ENCODE data around the gene CRADD.
"Not testable (repeated sequence)": the region's sequence is repeated elsewhere in the genome, so short reads cannot be mapped to it uniquely, and the experiment has no call there.

The CRADD gene

DNA sequence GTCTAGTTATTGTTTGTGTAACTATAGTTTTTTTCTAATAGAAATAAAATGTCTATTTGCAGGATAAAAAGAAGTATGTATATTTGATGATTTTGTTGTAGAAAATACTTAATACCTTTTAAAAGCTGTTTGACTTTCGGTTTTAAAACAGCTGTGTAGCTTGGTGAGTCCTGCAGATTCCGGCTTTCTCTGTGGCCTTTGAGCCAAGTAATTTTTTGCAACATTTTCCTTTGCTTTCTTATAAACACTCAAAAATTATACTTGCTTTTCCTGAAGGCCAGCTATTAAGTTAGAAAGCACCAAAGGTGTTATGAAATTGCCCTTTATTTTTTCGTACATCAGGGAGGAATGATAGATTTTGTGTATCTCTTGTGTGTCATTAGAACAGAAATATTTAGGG lies 63.6 kb downstream of the CRADD start:
- no peak for DNase-seq

DNA sequence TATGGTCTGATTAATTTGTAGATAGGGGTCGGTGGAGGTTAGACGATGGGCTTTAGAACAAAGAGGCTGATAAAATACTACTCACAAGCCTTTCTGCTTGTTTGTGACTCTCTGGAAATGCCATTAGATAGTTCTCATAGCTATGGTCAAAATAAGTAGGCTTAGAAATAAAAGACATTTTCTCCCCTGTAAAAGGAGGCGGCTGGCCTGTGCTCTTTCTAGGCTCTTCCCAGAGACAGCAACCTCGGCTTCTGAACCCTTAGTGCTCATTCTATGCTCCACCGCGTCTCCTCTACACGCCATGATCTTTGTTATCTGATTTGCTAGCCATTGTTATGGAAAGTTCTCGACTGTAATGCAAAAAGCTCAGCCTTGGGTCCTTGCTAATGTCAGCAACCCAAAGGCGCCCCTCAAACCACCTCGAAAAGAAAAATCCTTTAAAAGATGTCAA lies 64.5 kb downstream of the CRADD start:
- DNase-seq = no peak

DNA sequence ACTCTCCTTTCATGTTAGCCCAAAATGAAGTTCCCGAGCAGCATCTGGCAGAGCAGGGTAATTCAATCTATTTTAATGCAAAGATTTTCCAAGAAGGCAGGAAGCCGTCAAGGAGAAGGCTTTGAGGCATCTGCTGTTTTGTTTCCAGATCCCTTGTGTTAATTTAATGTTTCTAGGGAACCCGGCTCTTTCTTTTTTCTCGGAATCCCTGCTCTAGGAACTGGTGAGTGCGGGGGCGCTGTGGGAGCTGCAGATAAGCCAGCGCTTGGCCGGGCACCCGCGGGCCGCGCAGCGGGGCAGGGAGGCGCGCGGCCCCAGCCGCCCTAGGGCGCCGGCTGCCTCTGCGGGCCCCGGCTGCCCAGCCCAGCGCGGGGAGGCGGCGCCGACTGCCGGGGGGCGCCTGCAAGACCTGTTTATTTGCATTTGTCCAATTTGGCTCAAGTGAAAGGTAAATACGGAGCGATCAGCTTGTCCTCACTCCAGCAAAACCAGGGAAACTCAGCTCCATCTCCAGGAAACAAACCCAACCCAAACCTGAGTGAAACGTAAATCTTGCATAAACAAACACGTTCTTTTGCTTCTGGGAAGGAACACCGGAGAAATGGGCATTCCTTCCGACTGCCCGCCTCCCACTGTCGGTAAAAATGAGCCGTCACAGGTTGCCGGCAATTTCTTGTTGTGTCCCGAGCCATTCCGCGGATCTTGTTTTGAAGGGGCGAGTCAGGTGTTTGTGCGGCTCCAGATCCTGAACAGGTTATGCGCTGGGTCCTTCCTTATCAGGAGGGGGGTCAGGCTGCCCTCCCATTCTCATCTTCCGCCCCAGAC lies 65.1 kb downstream of the CRADD start:
- peak; percentile 78 for DNase-seq

DNA sequence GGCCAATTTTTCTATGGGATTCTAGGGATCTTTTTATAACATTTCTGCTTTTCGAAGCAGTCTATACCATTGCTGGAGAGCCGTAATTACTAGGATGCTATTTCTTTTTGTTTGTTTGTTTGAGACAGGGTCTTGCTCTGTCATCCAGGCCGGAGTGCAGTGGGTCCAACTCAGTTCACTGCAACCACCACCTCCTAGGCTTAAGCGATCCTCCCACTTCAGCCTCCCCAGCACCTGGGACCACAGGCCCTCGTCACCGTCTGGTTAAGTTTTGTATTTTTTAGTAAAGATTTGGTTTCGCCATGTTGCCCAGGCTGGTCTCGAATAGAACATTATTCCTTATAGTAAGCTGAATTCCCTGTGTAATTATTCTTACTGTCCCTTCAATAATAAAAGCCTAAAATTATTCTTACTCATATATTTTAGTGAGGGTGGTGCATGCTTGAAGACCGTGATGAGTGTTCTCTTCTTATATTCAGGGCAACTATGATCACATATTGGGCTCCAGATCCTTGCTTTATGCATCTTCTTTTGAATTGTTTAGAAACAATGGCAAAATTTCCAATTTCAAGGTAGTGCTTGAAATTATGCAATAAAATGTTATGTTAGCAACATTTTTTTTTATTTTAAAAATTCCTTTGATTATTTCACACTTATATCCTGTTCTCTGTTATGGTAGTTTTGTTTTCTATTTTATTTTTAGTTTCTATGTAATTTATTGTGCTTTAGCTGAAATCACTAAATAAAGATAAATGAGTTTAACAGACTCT lies 66.2 kb downstream of the CRADD start:
- DNase-seq = no peak

DNA sequence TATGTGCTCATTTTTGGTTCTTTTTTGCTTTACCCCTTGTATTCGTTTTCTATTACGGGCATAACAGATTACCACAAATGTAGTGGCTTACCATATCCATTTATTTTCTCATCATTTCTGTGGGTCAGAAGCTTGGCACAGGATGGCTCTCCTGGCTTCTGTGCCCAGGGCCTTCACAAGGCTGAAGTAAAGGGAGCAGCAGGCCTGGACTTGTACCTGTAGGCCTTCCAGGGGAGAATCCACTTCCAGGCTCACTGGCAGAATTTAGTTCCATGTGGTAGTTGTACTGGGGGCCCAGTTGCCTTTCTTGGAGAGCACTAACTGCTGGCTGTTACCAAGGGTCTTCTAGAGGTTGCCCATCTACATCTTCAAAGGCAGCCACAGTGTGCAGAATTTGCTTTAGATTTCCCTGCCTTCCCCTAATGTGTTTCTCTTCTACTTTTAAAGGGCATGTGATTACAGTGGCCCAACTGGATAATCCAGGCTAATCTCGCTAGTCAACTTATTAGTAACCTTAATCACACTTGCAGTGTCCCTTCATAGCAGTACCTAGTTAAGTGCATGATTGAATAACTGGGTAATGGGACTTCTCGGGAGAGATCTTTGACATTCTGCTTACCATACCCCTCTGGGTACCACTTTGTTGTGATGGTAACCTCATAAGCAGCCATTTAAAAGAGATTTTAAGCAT lies 67.0 kb downstream of the CRADD start:
- no peak for DNase-seq

DNA sequence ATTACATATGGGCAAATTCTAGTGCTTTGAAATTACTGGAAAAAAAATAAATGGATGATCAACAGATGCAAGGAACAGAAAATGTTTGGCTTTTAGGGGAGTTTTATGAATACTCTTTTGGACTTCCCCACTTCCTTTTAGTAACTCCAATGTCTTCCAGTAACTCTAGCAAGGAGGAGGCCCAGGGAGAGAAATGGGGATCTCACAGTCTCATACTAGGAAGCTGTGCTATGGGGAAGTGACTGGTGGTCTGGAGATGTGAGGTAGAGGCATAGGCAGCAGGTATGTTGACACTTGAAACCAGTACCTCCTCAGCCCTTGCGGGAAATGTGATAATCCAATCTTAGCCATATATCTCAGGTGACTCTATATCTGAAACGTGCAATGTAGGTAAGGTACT lies 68.1 kb downstream of the CRADD start:
- DNase-seq = no peak

DNA sequence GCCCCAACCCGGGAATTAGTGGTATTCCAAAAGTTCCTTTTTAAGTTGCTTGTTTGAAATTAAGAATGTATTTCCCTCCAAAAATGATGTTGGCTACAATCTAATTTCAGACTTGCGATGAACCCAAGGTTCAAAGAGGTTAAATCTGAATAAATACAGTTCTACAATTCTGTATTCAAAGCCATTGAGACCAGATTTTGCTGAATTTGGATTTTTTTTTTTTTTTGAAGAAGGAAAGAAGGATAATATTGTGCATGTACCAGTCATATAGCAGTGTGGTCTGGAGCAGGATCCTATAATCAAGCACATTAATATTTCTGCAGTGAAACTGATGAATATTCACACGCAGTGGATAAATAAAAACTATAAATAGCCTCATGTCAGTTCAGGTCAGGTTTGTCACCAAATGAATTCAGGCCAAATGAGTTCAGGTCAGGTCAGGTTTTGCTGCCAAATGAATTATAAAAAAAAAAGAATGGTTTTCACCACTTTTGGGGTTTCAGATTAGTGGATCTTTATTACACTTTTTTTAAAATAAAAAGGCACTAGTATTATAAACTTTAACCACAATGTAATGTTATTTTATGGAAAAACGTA lies 69.5 kb downstream of the CRADD start:
- no peak for DNase-seq

DNA sequence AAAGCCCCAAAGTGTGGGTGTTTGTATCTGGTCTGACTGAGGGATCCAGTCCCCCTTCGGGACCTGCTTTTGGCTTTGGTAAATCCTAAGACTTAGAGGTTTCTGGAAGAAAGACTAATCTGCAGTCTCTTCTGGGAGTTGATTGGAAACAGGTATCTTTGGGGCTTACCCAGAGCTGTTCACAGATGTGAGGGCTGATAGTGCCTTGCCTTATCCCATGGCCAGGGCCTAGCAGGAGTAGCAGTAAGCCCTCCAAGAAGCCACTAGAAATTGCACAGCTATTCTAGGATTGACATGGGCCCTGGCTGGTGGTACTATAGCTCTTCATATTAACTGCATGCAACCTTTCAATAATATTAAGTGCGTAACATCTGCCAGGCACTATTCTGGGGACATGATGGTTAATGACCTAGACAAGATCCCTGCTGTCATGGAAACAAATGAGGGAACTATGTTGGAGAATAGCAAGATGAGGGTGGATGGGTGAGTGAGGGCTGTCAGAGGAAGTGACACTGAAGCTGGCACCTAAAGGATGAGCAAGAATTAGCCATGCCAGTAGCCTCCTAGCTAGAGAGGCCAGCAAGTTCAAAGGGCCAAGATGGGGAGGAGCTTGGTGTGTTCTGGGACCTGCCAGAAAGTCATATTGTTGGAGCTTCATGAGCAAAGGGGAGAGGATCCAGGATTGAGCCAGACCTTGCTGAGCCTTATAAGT lies 71.7 kb downstream of the CRADD start:
- no peak for DNase-seq

DNA sequence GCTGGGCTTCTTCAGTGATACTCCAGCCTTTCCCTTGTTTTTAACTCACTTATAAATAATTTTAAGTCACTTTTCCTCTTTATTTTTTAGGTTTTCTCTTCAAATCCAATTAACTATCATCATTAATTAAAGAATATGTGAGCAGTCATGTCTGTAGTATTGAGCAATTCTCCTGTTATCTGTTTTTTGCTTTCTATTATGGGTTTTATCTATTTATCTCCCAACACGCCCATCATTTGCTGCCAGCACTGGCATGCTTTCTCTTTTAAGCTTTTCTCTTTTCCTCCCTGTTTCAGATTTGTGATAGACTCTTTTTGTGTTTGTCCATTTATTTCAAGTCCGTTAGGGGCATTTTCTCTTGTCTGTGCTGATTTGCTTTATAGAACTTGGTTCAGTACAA lies 72.3 kb downstream of the CRADD start:
- DNase-seq = no peak

DNA sequence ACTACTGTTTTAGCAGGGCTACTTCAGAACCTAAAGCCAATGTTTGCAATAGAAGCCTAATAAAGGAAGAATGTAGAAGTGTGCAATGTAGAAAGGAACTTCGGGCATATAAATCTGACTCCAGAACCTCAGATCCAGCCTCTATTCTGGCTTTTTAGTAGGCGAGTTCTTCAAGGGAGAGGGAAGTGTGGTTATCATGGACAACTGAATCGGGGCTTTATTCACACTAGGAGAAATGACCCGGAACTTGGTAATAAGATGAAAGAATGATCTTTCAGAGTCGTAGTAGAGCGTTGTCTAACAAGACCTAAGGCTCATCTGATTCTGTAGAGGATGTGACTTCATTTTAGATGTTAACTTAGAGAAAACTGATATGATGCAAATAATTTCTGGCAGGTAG lies 72.9 kb downstream of the CRADD start:
- DNase-seq = no peak

DNA sequence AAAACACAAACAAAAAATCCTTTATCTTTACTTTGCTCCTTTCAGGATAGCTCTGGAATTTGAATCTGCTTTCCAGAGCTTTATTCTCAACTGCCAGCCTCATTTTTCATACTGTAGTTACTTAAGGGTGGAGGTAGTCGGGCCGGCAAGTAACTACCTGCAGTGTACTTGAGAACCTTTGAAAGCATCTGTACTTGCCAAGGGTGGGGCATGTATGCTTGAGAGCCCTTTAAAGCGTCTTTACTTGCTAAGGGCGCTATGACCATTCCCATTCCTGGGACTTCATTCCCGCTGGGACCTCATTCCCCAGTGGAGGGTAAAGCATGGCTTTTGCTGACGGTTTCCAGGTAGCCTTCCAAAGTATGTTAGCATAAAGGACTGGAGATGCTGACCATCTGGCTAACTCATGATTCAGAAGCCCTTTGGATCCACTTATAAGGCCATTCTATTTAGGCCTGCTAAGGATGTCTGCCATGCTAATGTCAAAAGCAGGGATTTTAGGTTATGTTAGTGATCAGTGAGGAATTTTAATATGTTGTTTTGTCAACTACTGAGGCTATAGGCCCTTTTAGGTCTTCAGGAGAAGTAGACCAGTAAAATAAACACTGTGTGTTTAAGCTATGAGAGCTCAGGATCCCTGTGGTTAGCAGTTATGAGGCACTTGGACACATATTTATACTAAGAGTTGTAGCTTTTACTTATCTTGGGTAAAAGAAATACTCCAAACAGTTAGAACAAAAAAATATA lies 74.9 kb downstream of the CRADD start:
- DNase-seq = no peak

DNA sequence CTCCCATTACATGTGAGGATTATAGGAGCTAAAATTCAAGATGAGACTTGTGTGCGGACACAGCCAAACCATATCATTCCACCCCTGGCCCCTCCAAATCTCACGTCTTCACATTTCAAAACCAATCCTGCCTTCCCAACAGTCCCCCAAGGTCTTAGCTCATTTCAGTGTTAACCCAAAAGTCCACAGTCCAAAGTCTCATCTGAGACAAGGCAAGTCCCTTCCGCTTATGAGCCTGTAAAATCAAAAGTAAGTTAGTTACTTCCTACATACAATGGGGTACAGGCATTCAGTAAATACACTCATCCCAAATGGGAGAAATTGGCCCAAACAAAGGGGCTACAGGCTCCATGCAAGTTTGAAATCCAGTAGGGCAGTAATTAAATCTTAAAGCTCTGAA lies 76.1 kb downstream of the CRADD start:
- DNase-seq = no peak

DNA sequence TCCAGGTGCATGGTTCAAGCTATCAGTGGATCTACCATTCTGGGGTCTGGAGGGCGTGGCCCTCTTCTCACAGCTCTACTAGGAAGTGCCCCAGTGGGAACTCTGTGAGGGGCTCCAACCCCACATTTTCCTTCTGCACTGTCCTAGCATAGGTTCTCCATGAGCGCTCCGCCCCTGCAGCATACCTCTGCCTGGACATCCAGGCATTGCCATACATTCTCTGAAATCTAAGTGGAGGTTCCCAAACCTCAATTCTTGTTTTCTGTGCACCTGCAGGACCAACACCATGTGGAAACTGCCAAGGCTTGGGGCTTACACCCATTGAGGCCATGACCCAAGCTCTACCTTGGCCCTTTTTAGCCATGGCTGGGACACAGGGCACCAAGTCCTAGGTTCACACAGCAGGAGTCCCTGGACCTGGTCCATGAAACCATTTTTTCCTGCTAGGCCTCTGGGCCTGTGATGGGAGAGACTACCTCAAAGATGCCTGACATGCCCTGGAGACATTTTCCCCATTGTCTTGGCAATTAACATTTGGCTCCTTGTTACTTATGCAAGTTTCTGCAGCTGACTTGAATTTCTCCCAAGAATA lies 76.8 kb downstream of the CRADD start:
- DNase-seq = no peak

DNA sequence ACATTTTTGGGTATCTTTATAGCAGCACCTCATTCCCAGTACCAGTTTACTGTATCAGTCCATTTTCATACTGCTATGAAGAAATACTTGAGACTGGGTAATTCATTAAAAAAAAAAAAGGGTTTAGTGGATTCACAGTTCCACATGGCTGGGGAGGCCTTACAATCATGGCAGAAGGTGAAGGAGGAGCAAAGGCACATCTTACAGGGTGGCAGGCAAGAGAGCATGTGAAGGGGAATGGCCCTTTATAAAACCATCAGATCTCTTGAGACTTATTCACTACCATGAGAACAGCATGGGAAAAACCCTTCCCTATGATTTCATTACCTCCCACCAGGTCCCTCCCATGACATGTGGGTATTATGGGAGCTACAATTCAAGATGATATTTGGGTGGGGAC lies 77.7 kb downstream of the CRADD start:
- not testable (repeated sequence) for DNase-seq

DNA sequence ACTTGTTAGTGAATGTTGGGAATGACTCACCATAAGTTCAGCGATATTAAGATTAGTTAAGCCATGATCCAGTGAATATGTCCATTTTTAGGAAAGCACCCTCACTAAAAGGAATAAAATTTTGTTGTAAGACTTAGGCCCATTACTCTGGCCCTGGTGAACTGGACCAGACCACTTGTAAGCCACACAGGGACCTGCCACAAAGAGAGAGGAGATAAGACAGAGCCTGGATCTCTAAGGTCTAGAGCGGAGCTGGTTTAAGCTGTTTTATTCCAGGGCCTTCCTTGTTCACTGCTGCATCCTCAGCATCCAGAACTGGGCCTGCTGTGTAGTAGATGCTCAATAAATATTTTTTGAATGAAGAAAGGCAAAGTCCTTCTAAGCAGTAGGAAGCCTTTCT lies 79.1 kb downstream of the CRADD start:
- no peak for DNase-seq

DNA sequence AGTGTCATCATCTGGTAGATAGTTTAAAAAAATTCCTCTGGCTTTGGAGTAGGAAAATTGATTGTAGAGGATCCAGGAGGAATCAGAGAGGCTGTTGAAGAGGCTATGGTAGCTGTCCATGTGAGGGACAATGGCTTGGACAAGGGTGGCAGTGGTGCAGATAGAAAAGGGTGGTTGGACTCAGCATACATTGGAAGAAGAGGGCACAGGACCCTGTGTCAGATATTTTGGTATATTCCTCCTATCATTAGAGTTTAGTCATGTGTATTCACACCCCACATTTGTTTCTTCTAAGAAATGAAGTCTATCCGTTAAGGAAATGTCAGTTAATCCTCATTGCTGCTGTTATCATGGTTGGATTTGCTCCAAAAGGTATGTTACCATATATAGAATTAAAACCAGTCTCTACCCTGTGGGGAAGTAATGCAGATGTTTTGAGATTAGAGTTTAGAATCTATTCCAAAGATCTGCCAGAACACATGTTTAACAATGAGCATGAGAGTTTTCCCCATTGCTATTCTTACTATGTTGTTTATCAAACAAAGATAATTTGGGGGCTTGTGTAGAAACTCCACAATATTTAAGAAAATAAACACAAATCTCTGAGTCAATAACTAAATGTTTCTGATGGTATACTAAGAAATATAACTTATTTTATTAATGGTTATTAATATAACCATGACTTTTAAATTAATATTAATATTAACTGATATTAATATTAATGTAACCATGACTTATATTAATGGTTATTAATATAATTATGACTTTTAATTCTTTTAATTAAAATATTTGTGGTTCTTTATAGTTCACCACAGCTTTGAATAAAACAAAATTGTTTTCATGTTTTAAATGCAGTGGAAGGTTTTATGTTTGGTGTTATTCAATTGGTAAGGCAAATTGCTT lies 80.9 kb downstream of the CRADD start:
- no peak for DNase-seq

DNA sequence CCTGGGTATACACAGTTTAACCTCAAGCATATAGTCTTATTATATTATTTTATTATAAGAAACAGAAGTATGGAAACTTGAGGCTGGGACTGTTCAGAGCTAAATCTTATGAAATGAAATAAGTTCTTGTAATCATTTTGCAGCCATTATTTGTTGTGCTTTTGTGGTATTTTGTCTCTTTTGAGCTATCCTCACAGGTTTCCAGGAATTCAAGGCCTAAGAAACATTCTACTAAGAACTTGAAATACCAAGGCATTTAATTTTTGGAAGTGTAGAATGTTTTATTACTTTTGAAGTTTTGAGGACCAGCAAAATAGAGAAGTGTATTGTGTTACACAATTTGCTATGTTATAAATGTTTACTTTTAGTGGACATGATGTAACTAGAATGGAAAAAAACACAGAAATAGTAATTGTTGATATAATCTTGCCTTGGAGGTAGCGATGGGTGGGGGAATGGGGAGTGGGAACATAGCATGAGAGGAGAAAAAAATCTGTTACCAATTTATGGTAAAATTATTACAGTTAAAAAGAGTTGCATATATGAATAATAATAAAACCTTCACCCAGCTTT lies 81.7 kb downstream of the CRADD start:
- DNase-seq = no peak

DNA sequence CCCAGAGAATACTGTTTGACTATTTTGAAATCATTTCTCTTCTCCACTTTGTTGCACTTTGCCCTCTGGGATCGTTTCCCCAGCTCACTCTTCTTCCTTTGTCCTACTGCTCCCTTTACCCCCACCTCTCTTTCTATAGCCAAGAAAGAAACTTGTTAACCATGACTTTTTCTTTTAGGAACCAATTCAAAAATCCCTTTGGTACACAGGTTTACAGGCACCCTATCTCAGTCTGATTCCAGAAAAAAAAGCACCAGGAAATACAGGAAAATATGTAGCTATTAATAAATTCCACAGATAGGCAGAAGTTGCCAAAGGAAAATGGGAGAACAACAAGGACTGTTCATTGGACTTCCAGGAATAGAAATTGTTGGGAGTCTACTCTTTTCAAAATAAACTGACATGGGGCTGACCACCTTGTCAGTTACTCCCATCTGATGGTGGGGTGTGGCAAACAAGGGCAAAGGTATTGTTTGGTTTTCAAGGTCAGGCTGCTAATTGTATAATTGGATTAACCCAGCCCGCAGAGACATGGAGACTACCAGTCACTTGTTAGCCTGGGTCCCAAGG lies 82.4 kb downstream of the CRADD start:
- DNase-seq = no peak

DNA sequence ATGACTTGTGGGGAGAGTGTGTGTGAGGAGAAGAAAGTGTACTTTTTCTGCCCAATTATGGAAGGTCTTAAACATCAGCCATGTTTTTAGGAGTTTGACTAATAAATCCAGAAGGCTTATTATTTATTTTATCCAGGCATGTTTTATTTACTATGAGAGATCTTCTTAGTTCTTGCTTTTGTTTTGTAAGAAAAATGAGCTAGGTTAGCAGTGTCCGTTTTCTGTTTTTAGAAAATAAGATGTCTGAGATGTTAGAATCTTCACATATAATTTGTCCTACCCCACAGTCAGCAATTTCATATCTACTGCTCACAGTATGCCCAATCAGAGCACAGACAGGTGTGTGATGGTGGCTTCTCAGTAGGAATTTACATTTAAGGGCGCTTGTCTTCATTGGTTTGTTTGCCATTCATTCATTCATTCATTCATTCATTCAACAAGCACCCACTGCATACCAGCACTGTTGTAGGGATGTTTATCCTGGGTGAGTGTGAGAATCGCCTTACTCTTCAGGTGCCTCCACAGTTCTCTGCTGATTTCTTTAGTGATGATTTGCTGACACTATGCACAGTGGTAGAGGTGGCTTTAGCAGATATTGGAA lies 83.2 kb downstream of the CRADD start:
- DNase-seq = no peak
